SK-N-MC (cell line): ENCODE results near the gene OR2T27.

Experiments used
- EZH2 ChIP-seq: fragments of 200-600 bp; sonication (generic); IDR thresholded peaks from one replicate; pipeline ENCODE4 v1.6.1; 2017; ENCODE audit warnings: antibody characterized with exemption
- POLR2AphosphoS5 ChIP-seq: IDR thresholded peaks from 2 replicates; pipeline ENCODE4 v1.6.1; 2012; ENCODE audit warnings: mild to moderate bottlenecking, low read depth, low read length, borderline replicate concordance

DNA sequence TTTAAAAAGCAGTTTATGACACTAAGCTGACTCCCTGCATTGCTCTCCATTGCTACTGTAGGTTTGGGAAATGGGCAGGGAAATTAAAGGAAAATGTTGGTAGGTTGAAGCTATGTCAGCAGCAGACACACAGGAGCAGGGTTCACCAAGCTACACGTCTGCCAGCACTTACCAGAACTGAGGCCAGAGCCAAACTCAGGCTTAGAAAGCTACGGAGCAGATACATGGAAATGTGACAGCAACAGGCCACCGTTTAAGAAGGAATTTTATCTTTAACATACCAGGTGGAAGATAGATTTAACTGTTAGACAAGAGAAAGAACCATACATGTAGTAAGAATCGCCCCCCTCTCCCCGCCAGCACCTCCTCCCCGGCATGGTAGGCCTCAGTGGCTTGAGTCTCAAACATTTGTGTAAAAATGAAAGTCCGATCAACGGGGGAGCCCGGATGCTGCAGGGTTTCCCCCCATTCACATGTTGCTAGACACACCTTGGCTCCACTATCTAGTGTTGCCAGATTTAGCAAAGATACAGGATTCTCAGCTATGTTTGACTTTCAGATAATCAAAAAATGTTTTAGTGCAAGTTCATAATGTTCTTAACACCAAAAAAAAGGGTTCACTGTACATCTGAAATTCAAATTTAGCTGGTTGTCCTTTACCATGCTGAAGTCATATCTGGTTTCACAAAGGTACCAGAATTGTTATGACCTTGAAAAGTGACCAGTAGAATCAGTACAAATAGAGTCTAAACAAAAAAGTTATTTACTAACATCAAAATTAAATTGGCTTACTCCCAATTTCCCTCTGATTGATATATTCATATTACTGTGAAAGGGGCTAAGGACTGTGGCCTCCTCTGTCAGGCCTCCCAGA, 27.1 kb downstream of the OR2T27 start:
- TF ChIP-seq EZH2 (no peak), POLR2AphosphoS5 (no peak)
